Upper lobe of left lung (tissue), 4 donors: ENCODE measurements around the gene ACACB.

ENCODE experiments used
- EP300 ChIP-seq, 4 donors: sonication (generic); formaldehyde crosslinking; IDR thresholded peaks; one replicate each; pipeline ENCODE4 v1.5.1; 2017; ENCODE audit warnings: antibody characterized with exemption in 4 of 4, control low read depth in 2 of 4
- POLR2A ChIP-seq, 4 donors: fragments of 450-650 bp; IDR thresholded peaks; one replicate each; pipeline ENCODE4 v1.5.1; 2016 to 2017; ENCODE audit warnings: antibody characterized with exemption in 4 of 4, mild to moderate bottlenecking in 2 of 4
- POLR2AphosphoS5 ChIP-seq, 2 donors: sonication (generic); formaldehyde crosslinking; IDR thresholded peaks; one replicate each; pipeline ENCODE4 v1.5.1; 2017; ENCODE audit warnings: antibody characterized with exemption in 2 of 2
- TF ChIP-seq, protein P1 (sequence below), 6 experiments: fragments of 450-650 bp in 4 of 6; fragments of 200-600 bp in 2 of 6; sonication (generic) in 2 of 6; IDR thresholded peaks; one replicate each; pipeline ENCODE4 v1.5.1; 2016 to 2019; ENCODE audit warnings: antibody characterized with exemption in 6 of 6

DNA sequence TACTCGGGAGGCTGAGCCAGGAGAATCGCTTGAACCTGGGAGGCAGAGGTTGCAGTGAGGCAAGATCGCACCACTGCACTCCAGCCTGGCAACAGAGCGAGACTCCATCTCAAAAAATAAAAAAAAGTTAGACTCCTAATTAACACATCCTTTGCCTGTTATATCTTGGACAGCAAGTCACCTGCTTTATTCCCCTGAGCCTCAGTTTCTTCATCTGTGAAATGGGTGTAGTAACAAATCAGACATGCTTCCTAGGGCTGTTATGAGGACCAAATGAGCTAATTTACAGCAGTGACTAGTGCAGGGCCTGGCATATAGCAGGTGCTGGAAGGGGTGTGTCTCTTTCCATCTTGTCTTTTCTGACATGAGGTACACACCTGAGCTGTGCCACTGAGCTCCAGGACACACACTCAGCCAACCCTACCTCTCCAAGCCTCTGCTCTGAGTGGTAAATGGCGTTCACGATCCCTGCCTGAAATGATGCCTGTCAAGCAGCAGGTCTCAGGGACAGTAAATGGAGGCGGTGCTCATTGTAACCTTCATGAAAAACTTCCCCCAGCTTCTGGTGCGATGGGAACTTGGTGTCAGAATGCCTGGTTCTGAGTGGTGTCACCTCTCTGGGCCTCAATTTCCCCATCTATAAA lies 161.0 kb downstream of the ACACB start:
- TF ChIP-seq, protein P1, sequence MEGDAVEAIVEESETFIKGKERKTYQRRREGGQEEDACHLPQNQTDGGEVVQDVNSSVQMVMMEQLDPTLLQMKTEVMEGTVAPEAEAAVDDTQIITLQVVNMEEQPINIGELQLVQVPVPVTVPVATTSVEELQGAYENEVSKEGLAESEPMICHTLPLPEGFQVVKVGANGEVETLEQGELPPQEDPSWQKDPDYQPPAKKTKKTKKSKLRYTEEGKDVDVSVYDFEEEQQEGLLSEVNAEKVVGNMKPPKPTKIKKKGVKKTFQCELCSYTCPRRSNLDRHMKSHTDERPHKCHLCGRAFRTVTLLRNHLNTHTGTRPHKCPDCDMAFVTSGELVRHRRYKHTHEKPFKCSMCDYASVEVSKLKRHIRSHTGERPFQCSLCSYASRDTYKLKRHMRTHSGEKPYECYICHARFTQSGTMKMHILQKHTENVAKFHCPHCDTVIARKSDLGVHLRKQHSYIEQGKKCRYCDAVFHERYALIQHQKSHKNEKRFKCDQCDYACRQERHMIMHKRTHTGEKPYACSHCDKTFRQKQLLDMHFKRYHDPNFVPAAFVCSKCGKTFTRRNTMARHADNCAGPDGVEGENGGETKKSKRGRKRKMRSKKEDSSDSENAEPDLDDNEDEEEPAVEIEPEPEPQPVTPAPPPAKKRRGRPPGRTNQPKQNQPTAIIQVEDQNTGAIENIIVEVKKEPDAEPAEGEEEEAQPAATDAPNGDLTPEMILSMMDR (IDR thresholded peaks at IDR 0.05), result no peak
- TF ChIP-seq POLR2AphosphoS5 (IDR thresholded peaks at IDR 0.05) (no peak), EP300 (IDR thresholded peaks at IDR 0.05) (no peak), POLR2A (IDR thresholded peaks at IDR 0.05) (no peak)
